ENCODE measurements around the gene CCDC3. TPM values are rescaled to one million over a fixed set of nuclear protein-coding genes. Genes with fewer than 3 reads are reported as not detected.

CCDC3 gene
- total and polyA plus RNA-seq, 2 of the 8 experiments (the other 6 are each of a cell fraction or from before 2014, with no cell fraction given), result 3.4 to 3.7 TPM

DNA sequence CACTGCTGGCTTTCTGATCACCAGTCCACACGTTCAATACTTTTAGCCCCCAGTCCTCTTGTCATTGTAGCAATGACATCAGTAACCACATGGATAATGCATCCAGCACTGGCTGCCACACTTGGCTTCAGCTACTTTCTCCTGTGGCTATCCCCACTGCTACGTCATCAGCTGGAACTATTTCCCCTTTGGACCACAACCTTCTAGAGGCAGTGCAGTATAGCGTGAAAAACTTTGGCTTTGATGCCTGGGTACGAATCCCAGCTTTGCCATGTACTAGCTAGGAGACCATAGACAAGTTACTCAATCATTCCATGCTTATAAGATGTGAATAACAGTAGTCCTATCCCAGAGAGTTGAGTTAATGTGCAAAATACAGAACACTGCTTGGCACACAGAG, 63.2 kb downstream of the CCDC3 start:
- TF ChIP-seq YY1 (IDR thresholded peaks at IDR 0.05; ENCODE audit: low read depth, low read length), result no peak
- no peak for TF ChIP-seq SP4 (IDR thresholded peaks at IDR 0.05; ENCODE audit: low read length)
- no peak for TF ChIP-seq NANOG (IDR thresholded peaks at IDR 0.05; ENCODE audit: insufficient read depth, low read depth, low read length, poor library complexity, severe bottlenecking)
- no peak for TF ChIP-seq TAF7 (optimal IDR thresholded peaks at IDR 0.05; ENCODE audit: borderline replicate concordance, low read depth, low read length)
- no peak for TF ChIP-seq JUN (IDR thresholded peaks at IDR 0.05; ENCODE audit: low read depth, low read length)
- TF ChIP-seq EZH2 (IDR thresholded peaks at IDR 0.05; ENCODE audit: low read depth, low read length, severe bottlenecking), result no peak
- TF ChIP-seq RAD21 (IDR thresholded peaks at IDR 0.05 in 1 of 2, conservative IDR thresholded peaks at IDR 0.05 in 1 of 2; ENCODE audit: low read depth in 2 of 2, low read length in 2 of 2), result no peak
- TF ChIP-seq RBBP5 (IDR thresholded peaks at IDR 0.05; ENCODE audit: borderline replicate concordance, low read depth, low read length), result no peak
- no peak for TF ChIP-seq SP1 (IDR thresholded peaks at IDR 0.05; ENCODE audit: low read depth, low read length)
- no peak for TF ChIP-seq ASH2L (IDR thresholded peaks at IDR 0.05; ENCODE audit: low read length)
- no peaks in the 10 kb centered on the region for H4K20me1 ChIP-seq (replicated peaks in 1 of 2; ENCODE audit: control insufficient read depth in 1 of 2, insufficient read depth in 2 of 2, low read length in 2 of 2)
- no peaks in the 10 kb centered on the region for H3K23me2 ChIP-seq (ENCODE audit: low read depth, low read length)
- H4K8ac ChIP-seq (ENCODE audit: extremely low read depth, insufficient read depth, low read length), result no peak overlapping the region
- H2BK15ac ChIP-seq (ENCODE audit: low read length), result no peak overlapping the region
- no peak overlapping the region for H3K14ac ChIP-seq (ENCODE audit: insufficient read length)
- no peak overlapping the region for H3K18ac ChIP-seq (ENCODE audit: extremely low read depth, low read length)
- POLR2A ChIA-PET (ENCODE audit: partially characterized antibody), result no interaction called here
- CTCF ChIA-PET (ENCODE audit: partially characterized antibody), result interaction anchor here (0.5 to 1.6 kb wide), 5 partner anchors 9 to 97 kb away, joined by 3 to 4 read pairs (median 4); no protein-coding TSS in a partner anchor
- H3K79me2 ChIP-seq (ENCODE audit: control insufficient read depth in 1 of 2, insufficient read depth in 2 of 2, low read length in 2 of 2), result no peaks in the 10 kb centered on the region
- H3K23ac ChIP-seq (ENCODE audit: insufficient read length), result no peak overlapping the region
- no peak overlapping the region for H2BK120ac ChIP-seq (replicated peaks; ENCODE audit: low read depth, low read length)
- no peaks in the 10 kb centered on the region for H3K27me3 ChIP-seq (replicated peaks in 1 of 4; ENCODE audit: control insufficient read depth in 3 of 4, extremely low read depth in 1 of 4, insufficient read depth in 3 of 4, low read length in 3 of 4)
- WGBS, 2 experiments (ENCODE audit: extremely low coverage in 1 of 2, insufficient coverage in 1 of 2, insufficient read length in 1 of 2, insufficient replicate concordance in 2 of 2, low coverage in 1 of 2, low lambda C conversion rate in 2 of 2, missing lambda C conversion rate in 1 of 2), result 69% methylated on average over 4 of the region's 4 CpGs; no CpG with 5 or more reads in 1 of the 2 experiments
- no peak for FAIRE-seq
- no peak overlapping the region for H3K4ac ChIP-seq (replicated peaks; ENCODE audit: insufficient read length, low read depth, low read length)
- H3K27ac ChIP-seq (ENCODE audit: low read depth, low read length), result no peak overlapping the region
- H3K9me3 ChIP-seq (ENCODE audit: insufficient read depth in 2 of 2, low read depth in 1 of 2, low read length in 1 of 2), result no peaks in the 10 kb centered on the region
- H4K91ac ChIP-seq (replicated peaks; ENCODE audit: insufficient read length, low read length), result no peak overlapping the region
- H3K9ac ChIP-seq (replicated peaks in 1 of 4; ENCODE audit: extremely low read depth in 1 of 4, low read depth in 3 of 4, low read length in 3 of 4), result no peak overlapping the region
- H3K4me2 ChIP-seq (ENCODE audit: insufficient read depth in 1 of 2, low read depth in 2 of 2, low read length in 2 of 2), result no peak overlapping the region
- no peak overlapping the region for H2AFZ ChIP-seq (ENCODE audit: low read length)
- no peaks in the 10 kb centered on the region for H3K36me3 ChIP-seq (ENCODE audit: control insufficient read depth in 2 of 4, insufficient read depth in 4 of 4, low read length in 3 of 4)
- H3K56ac ChIP-seq (replicated peaks; ENCODE audit: insufficient read length, low read depth, low read length), result no peak overlapping the region
- H2BK5ac ChIP-seq (ENCODE audit: low read depth, low read length), result no peak overlapping the region
- no peak overlapping the region for H4K5ac ChIP-seq (ENCODE audit: insufficient read length, low read depth, low read length)
- no peak for DNase-seq (ENCODE audit: low read depth in 1 of 2, low spot score in 2 of 2)
- H2AK5ac ChIP-seq (ENCODE audit: low read depth, low read length), result no peak overlapping the region
- H2BK20ac ChIP-seq (ENCODE audit: low read length), result no peak overlapping the region
- H3K4me1 ChIP-seq (replicated peaks in 1 of 4; ENCODE audit: control insufficient read depth in 3 of 4, insufficient read depth in 4 of 4, low read length in 3 of 4), result no peaks in the 10 kb centered on the region
- H3K79me1 ChIP-seq (ENCODE audit: low read depth, low read length), result no peaks in the 10 kb centered on the region
- no peak overlapping the region for H3K4me3 ChIP-seq (ENCODE audit: extremely low read depth in 1 of 4, insufficient read depth in 2 of 4, low read depth in 3 of 4, low read length in 4 of 4)
- no peak overlapping the region for H2BK12ac ChIP-seq (ENCODE audit: low read depth, low read length)

All from H1 (cell line).